Osteoblast (primary cell): ENCODE measurements around the gene TMEM101. TPM values are rescaled to one million over a fixed set of nuclear protein-coding genes. Genes with fewer than 3 reads are reported as not detected.

ENCODE experiments used
- DNase-seq: peaks from one replicate; pipeline ENCODE4 v3.0.0; 2011; ENCODE audit warnings: low spot score, mixed read lengths; ENCODE audit not compliant: insufficient read length; ENCODE audit errors: missing footprints
- H2AFZ ChIP-seq: 2 replicates; pipeline ENCODE4 v1.6.0; 2011; ENCODE audit warnings: mild to moderate bottlenecking, low read length
- H3K27ac ChIP-seq: 2 replicates; pipeline ENCODE4 v1.5.1; 2011; ENCODE audit warnings: mild to moderate bottlenecking, low read depth, low read length, moderate library complexity
- H3K27me3 ChIP-seq: 2 replicates; pipeline ENCODE4 v1.6.0; 2012; ENCODE audit warnings: mild to moderate bottlenecking, control low read depth, inconsistent platforms, low read length, moderate library complexity; ENCODE audit not compliant: insufficient read depth
- H3K36me3 ChIP-seq: 2 replicates; pipeline ENCODE4 v1.5.1; 2011; ENCODE audit warnings: mild to moderate bottlenecking, low read length, control low read depth, moderate library complexity; ENCODE audit not compliant: insufficient read depth
- H3K4me1 ChIP-seq: 2 replicates; pipeline ENCODE4 v1.5.1; 2011; ENCODE audit warnings: mild to moderate bottlenecking, low read length, control low read depth, moderate library complexity; ENCODE audit not compliant: insufficient read depth
- H3K4me2 ChIP-seq: 2 replicates; pipeline ENCODE4 v1.6.0; 2011; ENCODE audit warnings: mild to moderate bottlenecking, low read length; ENCODE audit not compliant: insufficient read depth
- H3K4me3 ChIP-seq: fragments of 200-600 bp; sonication (generic); 3 replicates; pipeline ENCODE4 v1.5.1; 2012; ENCODE audit warnings: mild to moderate bottlenecking, low read length, inconsistent platforms; ENCODE audit not compliant: insufficient read depth
- H3K79me2 ChIP-seq: 2 replicates; pipeline ENCODE4 v1.6.0; 2012; ENCODE audit warnings: mild to moderate bottlenecking, low read length, control low read depth, inconsistent platforms; ENCODE audit not compliant: insufficient read depth
- H3K9me3 ChIP-seq: 2 replicates; pipeline ENCODE4 v1.5.1; 2011; ENCODE audit warnings: low read depth, low read length, control low read depth
- H4K20me1 ChIP-seq: 2 replicates; pipeline ENCODE4 v1.6.0; 2012; ENCODE audit warnings: mild to moderate bottlenecking, low read length, control low read depth; ENCODE audit not compliant: insufficient read depth
- CTCF ChIP-seq: IDR thresholded peaks from 2 replicates; pipeline ENCODE4 v1.5.1; 2011; ENCODE audit warnings: mild to moderate bottlenecking, low read depth, low read length, moderate library complexity; ENCODE audit errors: extremely low read depth
- total RNA-seq: library from RNA; depleted of rRNA; stranded (reverse); fragments of >200 nt; gene quantifications from 2 replicates; pipeline ENCODE4 v1.2.3, GENCODE V29; 2012

The TMEM101 gene
- total RNA-seq, 1 donor: 47.8 TPM

GRCh38 chr17:43987131-43988021 lies 27.4 kb downstream of the TMEM101 start:
- no peaks in the 10 kb centered on the region for H3K79me2 ChIP-seq
- H3K36me3 ChIP-seq: no peaks in the 10 kb centered on the region
- no peak overlapping the region for H3K27ac ChIP-seq
- no peaks in the 10 kb centered on the region for H3K9me3 ChIP-seq
- TF ChIP-seq CTCF: no peak
- peak; percentile 66 for DNase-seq
- H3K4me2 ChIP-seq: no peak overlapping the region
- peaks cover 29% of the 10 kb centered on the region for H3K27me3 ChIP-seq
- no peak overlapping the region for H2AFZ ChIP-seq
- H4K20me1 ChIP-seq: no peaks in the 10 kb centered on the region
- H3K4me3 ChIP-seq: no peak overlapping the region
- H3K4me1 ChIP-seq: no peaks in the 10 kb centered on the region

- Histone ChIP-seq H3K79me2 (no peaks in the 10 kb centered on the region), H3K27ac (no peak overlapping the region), H3K4me1 (no peaks in the 10 kb centered on the region), H3K27me3 (peaks cover 37% of the 10 kb centered on the region), H4K20me1 (no peaks in the 10 kb centered on the region), H3K36me3 (no peaks in the 10 kb centered on the region), H3K4me2 (no peak overlapping the region), H2AFZ (no peak overlapping the region), H3K9me3 (no peaks in the 10 kb centered on the region), H3K4me3 (no peak overlapping the region)
- DNase-seq: no peak
- no peak for TF ChIP-seq CTCF
These were observed 28.4 kb downstream of the TMEM101 start for GRCh38 chr17:43986225-43986981.

- no peaks in the 10 kb centered on the region for H3K4me1 ChIP-seq
These were observed 30.2 kb downstream of the TMEM101 start for GRCh38 chr17:43984521-43984920.

More at GRCh38 chr17:43984521-43984920, 30.2 kb downstream of the TMEM101 start:
- Histone ChIP-seq H3K9me3 (no peaks in the 10 kb centered on the region), H3K27ac (no peak overlapping the region), H3K4me2 (peak overlapping the region; percentile 64), H3K36me3 (no peaks in the 10 kb centered on the region), H3K79me2 (no peaks in the 10 kb centered on the region), H4K20me1 (no peaks in the 10 kb centered on the region), H2AFZ (peak overlapping the region; percentile 56), H3K4me3 (no peak overlapping the region), H3K27me3 (peaks cover 43% of the 10 kb centered on the region)
- no peak for TF ChIP-seq CTCF
- no peak for DNase-seq
